Erythroblast (primary cell): ENCODE measurements around the gene OR6K6.

ENCODE experiments used
- DNase-seq, 2 experiments: peaks; one replicate each; lab custom pipeline; 2025; lab: John Stamatoyannopoulos, UW
- GATA1 ChIP-seq: IDR thresholded peaks from 2 replicates; pipeline ENCODE4 v1.6.1; 2011; ENCODE audit warnings: low read depth, mild to moderate bottlenecking, control low read depth, low read length, moderate library complexity
- POLR2A ChIP-seq: IDR thresholded peaks from 2 replicates; pipeline ENCODE4 v1.6.1; 2011; ENCODE audit warnings: mild to moderate bottlenecking, low read length

The OR6K6 gene

DNA sequence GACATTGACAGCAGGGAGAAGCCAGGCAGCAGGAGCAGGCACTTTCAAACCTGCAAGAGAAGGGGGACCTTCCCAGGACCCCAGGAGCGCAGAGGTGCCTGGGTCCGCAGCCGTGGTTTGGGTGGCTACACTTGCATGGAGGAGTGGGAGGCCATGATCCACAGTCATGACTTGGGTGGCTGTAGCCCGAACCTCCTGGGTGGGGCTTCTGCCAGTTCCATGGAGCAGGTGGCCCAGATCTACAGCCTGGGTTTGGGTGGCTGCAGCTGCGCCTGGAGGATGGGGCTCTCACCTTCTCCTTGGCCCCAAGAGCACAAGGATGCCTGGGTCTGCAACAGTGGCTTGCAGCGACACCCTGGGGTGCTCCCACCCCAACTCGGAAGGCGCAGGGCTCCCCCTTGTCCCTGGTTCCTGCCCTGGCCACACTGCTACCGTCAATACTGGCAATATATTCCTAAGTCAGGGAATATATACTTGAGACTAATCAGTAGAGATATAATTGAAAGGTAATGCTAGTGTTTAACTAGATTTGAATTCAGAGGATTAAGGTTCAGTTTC is 2.3 kb upstream of the OR6K6 start:
- TF ChIP-seq POLR2A = no peak
- TF ChIP-seq GATA1 = no peak
- no peak for DNase-seq

DNA sequence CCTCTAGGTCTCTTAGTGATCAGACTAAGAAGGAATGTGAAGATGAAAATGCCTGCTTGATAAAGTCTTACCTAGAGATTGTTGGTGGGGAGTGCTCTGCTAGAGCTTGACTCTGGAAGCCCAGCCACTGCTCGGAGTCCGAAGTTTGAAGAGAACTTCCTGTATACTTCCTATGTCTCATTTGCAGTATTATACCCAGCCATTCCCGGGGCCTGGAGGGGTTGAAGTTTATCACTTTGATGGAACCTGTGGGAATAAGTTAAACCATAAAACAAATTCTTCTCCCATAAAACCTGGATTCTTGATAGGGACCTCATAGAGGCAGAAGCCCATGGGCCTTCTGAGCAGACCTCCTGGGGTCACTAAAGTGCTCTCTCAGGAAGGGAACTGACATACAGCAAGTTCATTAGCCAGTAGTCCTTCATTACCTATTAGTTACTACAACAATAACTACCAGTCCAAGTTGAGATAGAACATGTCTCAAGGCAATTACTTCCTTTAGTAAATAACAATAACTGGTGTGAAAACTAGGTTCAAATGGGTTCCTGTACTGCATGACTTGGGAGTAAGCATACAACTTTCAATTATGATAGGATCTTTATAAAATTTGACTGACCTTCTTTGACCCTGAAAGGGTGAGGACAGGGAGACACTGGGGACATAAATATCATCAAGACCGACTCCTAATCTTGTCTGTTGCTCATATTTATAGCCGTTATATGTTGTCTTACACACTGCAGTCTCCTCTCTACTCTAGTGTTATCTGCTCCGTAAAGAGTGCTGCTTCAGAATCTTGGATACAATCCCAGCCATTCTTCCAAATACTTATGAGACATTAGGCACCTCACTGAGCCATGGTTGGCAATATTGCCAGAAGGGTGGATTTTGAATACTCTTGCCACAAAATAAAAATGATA is 17.7 kb downstream of the OR6K6 start, which contains the start of gene OR6N1:
OR6N1 (minus strand) TSS at position 246 of the 917 bp plus-strand sequence. CDS start 5,513 bp downstream, outside the sequence.
- peak in 1 of 2 experiments; percentile 6 for DNase-seq
- no peak for TF ChIP-seq GATA1
- no peak for TF ChIP-seq POLR2A

DNA sequence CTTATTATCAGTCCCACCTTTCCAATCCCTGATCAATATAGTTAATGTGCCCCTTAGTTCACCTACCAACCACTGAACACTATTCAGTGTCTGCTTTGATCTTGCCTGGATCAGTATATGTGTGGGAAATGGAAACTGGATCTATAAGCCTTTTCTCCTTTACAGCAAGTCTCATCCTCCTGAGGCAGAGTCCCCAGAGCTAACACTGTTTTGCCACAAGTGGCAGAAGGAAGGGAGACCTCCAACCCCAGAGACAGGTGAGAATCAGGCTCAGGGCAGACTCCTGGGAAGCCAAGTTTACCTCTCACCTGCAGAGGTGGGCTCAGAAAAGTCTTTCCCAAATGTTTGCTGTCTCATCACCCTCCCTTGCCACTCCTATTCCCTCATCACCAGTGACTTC is 26.6 kb downstream of the OR6K6 start, which contains the start of gene OR6N2:
OR6N2 (minus strand) TSS at position 101 of the 400 bp plus-strand sequence. CDS start 3,569 bp downstream, outside the sequence.
- DNase-seq = no peak
- no peak for TF ChIP-seq POLR2A

DNA sequence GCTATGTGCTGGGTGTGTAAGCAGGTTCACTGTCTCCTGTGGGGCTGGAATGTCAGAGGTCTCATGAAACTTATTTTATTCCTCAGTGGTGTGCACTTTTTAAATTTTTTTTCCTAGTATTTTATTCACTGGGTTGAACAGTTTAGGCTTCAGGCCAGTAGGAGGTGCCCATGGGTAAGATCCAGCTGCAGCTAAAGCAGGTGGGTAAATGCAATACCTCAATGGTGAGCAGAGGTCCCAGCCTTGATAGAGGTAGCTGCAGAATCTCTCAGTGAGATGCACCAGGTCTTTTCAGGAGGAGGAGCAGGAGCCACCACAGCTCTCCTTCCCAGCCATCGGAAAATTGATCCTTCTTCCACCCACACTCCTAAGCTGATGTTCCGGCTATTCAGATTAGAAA is 39.1 kb downstream of the OR6K6 start:
- peak; percentile 48 to 57 for DNase-seq
- TF ChIP-seq POLR2A (no peak), GATA1 (no peak)

DNA sequence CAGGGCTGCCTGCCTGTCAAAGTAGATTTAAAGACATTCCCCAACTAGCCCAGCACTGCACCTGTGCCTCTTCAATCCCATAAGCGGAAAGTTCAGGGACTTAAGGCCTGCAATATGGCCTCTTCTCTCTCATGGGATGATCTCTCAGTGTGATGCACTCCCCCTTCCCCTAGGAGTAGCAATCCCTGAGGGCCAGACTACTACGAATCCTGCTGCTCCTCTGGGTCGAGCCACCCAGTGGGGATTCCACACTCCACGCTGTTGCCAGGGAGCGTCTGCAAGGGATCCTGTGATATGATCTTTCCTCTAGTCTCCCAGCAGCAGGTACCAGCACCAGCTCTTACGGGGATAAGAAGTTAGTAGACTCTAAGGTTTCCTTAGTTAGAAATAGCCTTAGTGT is 39.7 kb downstream of the OR6K6 start:
- no peak for DNase-seq
- TF ChIP-seq POLR2A (no peak), GATA1 (no peak)

DNA sequence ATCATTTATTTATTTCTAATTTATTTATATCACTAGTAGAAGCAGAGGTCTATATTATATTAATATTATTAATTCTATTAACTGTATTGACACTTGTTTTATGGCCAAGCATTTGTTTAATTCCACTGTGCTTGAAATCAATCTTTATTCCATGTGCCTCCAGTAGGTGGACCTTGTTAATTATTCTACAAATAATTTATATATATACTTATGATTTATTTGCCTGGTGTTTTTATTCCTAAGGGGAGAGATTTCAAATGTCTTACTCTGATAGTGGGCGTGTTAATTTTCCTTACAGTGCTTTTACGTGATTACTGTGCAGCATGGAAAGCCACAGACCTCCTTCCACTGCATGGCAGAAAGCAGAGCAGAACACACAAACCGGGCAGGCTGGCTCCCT is 44.0 kb downstream of the OR6K6 start:
- TF ChIP-seq GATA1 (no peak), POLR2A (no peak)
- no peak for DNase-seq

DNA sequence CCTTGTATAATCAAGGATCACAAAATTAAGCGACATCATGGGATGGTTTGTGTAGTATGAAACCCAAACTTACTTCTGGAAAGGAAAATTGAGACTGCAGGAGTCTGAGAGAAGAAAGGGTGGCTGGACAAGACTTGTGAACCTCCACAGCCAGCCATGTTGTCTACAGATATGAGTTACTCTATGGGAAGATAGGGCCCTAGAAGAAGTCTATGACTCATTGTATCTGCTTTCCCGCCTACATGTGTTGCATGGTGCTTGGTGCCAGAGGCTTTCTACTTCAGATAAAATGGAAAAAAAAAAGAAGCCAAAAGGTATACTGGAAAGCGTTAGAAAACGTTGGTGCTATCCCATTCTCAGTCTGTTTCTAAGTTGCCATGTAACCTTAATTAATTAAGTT is 45.2 kb downstream of the OR6K6 start:
- TF ChIP-seq POLR2A = no peak
- no peak for TF ChIP-seq GATA1
- DNase-seq = peak; percentile 68 to 74

DNA sequence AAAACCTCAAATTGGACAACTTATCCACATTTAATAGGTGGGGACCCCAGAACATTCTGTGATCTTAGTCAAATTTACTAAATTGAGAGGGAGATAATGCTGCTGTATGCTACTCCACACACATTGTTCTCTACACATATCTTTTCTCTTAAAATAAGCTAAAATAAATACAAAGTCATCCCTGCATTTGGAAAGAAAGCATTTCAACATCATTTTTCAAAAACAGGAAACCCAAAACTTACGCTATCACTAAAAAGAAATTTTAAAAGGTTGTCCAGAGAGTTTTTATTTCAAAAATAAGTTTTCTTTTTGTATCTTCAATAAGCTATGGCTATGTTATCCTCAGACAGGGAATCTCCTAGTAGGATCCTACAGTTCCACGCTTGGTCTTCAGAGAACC is 46.0 kb downstream of the OR6K6 start:
- no peak for TF ChIP-seq GATA1
- no peak for TF ChIP-seq POLR2A
- DNase-seq = no peak

DNA sequence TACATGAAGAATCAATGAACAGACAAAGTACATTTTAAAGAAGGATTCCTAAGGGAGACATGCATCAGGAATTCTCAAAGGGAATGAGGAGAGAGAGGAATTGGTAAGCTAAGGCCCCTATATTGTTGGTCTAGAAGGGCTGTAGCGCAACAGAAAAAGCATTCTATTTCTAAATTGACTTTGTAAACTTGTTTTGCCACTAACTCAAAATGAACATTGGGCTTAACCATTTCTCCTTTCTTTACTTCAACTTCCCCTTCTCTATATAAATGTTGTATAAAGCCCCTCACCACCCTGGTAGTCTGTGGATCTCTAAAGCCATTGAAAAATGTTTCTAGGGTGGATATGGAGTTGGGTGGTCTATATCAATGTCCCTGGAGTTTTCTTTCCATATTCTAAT is 46.9 kb downstream of the OR6K6 start:
- TF ChIP-seq POLR2A = no peak
- no peak for TF ChIP-seq GATA1
- no peak for DNase-seq

DNA sequence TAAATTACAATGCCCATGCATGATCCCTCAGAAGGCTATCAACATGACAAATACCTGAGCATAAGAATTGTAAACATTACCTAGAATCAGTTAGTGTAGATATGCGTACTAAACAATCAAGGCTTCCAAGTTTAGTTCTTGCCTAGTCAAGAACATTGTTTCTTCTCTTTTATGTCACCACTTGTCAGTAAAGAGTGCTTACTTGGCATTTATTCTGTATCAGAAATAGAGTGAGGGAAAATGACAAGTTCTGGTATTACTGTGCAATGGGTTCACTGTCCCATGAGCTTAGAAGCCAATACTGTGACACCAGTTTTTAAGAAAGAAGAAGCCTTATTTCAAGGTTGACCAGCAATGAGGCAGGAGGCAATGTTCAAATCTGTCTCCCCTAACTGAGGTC is 49.2 kb downstream of the OR6K6 start:
- no peak for DNase-seq
- TF ChIP-seq POLR2A (no peak), GATA1 (no peak)
